NT2/D1 (cell line): ENCODE results near the gene SND1.

Experiments
- DNase-seq: peaks from one replicate; pipeline ENCODE4 v3.0.0-alpha.2; 2011; ENCODE audit warnings: low read depth, low spot score
- H3K27me3 ChIP-seq: 2 replicates; pipeline ENCODE4 v1.6.0; 2011; ENCODE audit warnings: mild to moderate bottlenecking; ENCODE audit not compliant: insufficient read length, insufficient read depth
- H3K36me3 ChIP-seq: 2 replicates; pipeline ENCODE4 v1.6.1; 2011; ENCODE audit warnings: mild to moderate bottlenecking, low read length, mixed read lengths; ENCODE audit not compliant: insufficient read depth, insufficient read length
- H3K4me1 ChIP-seq: 2 replicates; pipeline ENCODE4 v1.5.1; 2011; ENCODE audit not compliant: insufficient read depth, insufficient read length
- H3K4me3 ChIP-seq: 2 replicates; pipeline ENCODE4 v1.5.1; 2011; ENCODE audit warnings: low read depth; ENCODE audit not compliant: insufficient read length
- H3K9ac ChIP-seq: 2 replicates; pipeline ENCODE4 v1.6.0; 2011; ENCODE audit warnings: low read depth; ENCODE audit not compliant: insufficient read length
- H3K9me3 ChIP-seq: 2 replicates; pipeline ENCODE4 v1.5.1; 2011; ENCODE audit warnings: mild to moderate bottlenecking, low read length; ENCODE audit not compliant: insufficient read depth
- SUZ12 ChIP-seq: IDR thresholded peaks from 2 replicates; pipeline ENCODE4 v1.6.1; 2011; ENCODE audit not compliant: insufficient read length, insufficient read depth; ENCODE audit errors: extremely low read depth
- YY1 ChIP-seq: IDR thresholded peaks from 2 replicates; pipeline ENCODE4 v1.6.1; 2011; ENCODE audit not compliant: insufficient read length, insufficient read depth
- ZNF274 ChIP-seq: IDR thresholded peaks from 2 replicates; pipeline ENCODE4 v1.6.1; 2011; ENCODE audit warnings: mild to moderate bottlenecking, low read depth, low read length

SND1 gene

DNA sequence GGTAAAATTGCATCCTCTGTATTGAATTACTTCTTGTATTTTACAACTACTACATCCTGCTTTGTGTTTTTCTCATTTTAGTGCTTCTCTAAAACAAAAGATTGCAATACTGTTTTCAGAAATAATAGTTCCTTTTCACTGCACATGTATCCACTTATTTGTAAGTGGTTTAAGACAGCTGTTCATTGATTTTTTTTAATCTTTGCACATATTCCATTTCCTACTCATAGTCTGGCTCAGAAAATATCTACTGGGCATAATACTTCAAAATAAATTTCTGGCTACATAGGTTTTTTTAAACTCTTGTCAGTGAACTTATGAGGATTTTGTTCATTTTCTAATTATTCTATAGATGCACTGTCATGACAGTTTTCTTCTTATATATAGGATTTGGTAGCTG is 54.8 kb downstream of the SND1 start:
- no peak for DNase-seq
- Histone ChIP-seq H3K36me3 (peaks cover 83% of the 10 kb centered on the region), H3K27me3 (no peaks in the 10 kb centered on the region), H3K9me3 (peaks cover 16% of the 10 kb centered on the region), H3K4me3 (no peak overlapping the region), H3K4me1 (no peaks in the 10 kb centered on the region), H3K9ac (no peak overlapping the region)
- TF ChIP-seq SUZ12 (no peak), ZNF274 (no peak), YY1 (no peak)

- Histone ChIP-seq H3K27me3 (no peaks in the 10 kb centered on the region), H3K9ac (no peak overlapping the region), H3K36me3 (peaks cover 76% of the 10 kb centered on the region)
Observed at GRCh38 chr7:127708201-127708600, 56.2 kb downstream of the SND1 start.

DNA sequence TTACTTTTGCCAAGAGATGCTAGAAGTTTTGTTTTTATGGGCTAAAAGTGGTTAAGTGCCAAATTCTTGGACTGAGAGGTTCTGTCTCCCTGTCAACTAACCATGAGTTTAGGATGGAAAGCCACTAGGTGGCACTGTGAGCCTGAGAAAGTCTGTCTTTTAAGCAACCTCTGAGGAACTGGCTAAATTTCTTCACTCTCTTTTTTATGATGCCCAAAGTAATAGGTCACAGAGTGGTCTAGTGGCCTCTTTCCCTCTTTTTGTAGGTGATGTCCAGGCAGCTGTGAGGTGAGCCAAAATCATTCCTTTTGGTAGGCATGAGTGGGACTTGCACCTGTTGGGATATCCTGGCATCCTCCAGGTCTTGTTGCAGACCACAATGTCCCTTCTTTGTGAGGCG is 56.8 kb downstream of the SND1 start:
- no peak for TF ChIP-seq SUZ12
- TF ChIP-seq YY1 = no peak
- no peak for TF ChIP-seq ZNF274
- DNase-seq = peak; percentile 80
- Histone ChIP-seq H3K9me3 (peaks cover 16% of the 10 kb centered on the region), H3K27me3 (no peaks in the 10 kb centered on the region), H3K9ac (no peak overlapping the region), H3K4me3 (no peak overlapping the region), H3K4me1 (no peaks in the 10 kb centered on the region), H3K36me3 (peaks cover 75% of the 10 kb centered on the region)

More at GRCh38 chr7:127708201-127708600, 56.2 kb downstream of the SND1 start:
- Histone ChIP-seq H3K4me3 (no peak overlapping the region), H3K4me1 (no peaks in the 10 kb centered on the region), H3K9me3 (peaks cover 16% of the 10 kb centered on the region)
- TF ChIP-seq YY1 (no peak), ZNF274 (no peak), SUZ12 (no peak)
- no peak for DNase-seq

GRCh38 chr7:127710635-127711034 is 58.6 kb downstream of the SND1 start:
- Histone ChIP-seq H3K36me3 (peaks cover 68% of the 10 kb centered on the region), H3K4me1 (no peaks in the 10 kb centered on the region), H3K9me3 (peaks cover 16% of the 10 kb centered on the region), H3K4me3 (no peak overlapping the region), H3K27me3 (no peaks in the 10 kb centered on the region), H3K9ac (no peak overlapping the region)
- DNase-seq = no peak
- TF ChIP-seq SUZ12 = no peak
- no peak for TF ChIP-seq ZNF274
- TF ChIP-seq YY1 = no peak

GRCh38 chr7:127711872-127712271 is 59.9 kb downstream of the SND1 start:
- peaks cover 63% of the 10 kb centered on the region for H3K36me3 ChIP-seq
- H3K9me3 ChIP-seq = peaks cover 16% of the 10 kb centered on the region

GRCh38 chr7:127713006-127713405 is 61.0 kb downstream of the SND1 start:
- peaks cover 64% of the 10 kb centered on the region for H3K36me3 ChIP-seq
- H3K4me3 ChIP-seq = no peak overlapping the region
- no peak for DNase-seq
- H3K9ac ChIP-seq = no peak overlapping the region
- H3K27me3 ChIP-seq = no peaks in the 10 kb centered on the region
- H3K4me1 ChIP-seq = no peaks in the 10 kb centered on the region
- TF ChIP-seq ZNF274 (no peak), YY1 (no peak), SUZ12 (no peak)
- H3K9me3 ChIP-seq = peaks cover 16% of the 10 kb centered on the region

More at GRCh38 chr7:127711872-127712271, 59.9 kb downstream of the SND1 start:
- Histone ChIP-seq H3K4me3 (no peak overlapping the region), H3K27me3 (no peaks in the 10 kb centered on the region), H3K4me1 (no peaks in the 10 kb centered on the region), H3K9ac (no peak overlapping the region)
- DNase-seq = no peak
- TF ChIP-seq ZNF274 = no peak
- no peak for TF ChIP-seq YY1
- TF ChIP-seq SUZ12 = no peak

DNA sequence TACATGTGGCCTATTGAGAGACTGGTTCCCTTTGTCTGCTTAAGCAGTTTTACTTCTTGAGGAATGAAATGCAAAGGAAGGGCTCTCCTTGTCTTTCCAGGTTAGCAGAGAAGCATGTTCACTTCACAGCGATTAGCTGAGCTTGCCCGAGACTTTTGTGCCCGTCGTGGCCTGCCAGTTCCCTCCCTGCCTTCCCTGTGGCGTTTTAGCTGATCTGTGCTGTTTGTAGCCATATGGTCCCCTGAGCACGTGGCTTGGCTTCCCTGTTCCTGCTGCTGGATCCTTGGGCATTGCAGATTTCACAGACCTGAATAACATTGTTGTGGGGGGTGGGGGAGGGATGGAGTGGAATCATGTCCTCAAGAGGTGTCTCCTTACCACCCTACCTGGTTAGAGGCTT is 61.8 kb downstream of the SND1 start:
- Histone ChIP-seq H3K9ac (no peak overlapping the region), H3K27me3 (no peaks in the 10 kb centered on the region), H3K36me3 (peaks cover 63% of the 10 kb centered on the region), H3K4me3 (no peak overlapping the region), H3K9me3 (peaks cover 16% of the 10 kb centered on the region), H3K4me1 (no peaks in the 10 kb centered on the region)
- DNase-seq = no peak
- TF ChIP-seq SUZ12 (no peak), YY1 (no peak), ZNF274 (no peak)

DNA sequence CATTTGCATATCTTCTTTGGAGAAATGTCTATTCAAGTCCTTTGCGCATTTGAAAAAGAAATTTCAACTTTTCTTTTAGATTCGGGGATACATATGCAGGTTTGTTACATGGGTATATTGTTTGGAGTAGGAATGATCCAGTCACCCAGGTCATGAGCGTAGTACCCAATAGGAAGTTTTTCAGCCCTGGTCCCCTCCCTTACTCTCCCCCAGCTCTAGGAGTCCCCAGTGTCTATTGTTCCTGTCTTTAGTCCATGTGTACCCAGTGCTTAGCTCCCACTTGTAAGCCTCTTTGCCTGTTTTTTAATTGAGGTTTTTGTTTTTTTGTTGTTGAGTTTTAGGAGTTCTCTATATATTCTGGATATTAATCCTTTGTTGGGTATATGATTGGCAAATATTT is 63.3 kb downstream of the SND1 start:
- Histone ChIP-seq H3K36me3 (peaks cover 57% of the 10 kb centered on the region), H3K4me1 (no peaks in the 10 kb centered on the region), H3K27me3 (no peaks in the 10 kb centered on the region), H3K9ac (no peak overlapping the region), H3K4me3 (no peak overlapping the region), H3K9me3 (peaks cover 13% of the 10 kb centered on the region)
- no peak for DNase-seq
- no peak for TF ChIP-seq SUZ12
- no peak for TF ChIP-seq ZNF274
- no peak for TF ChIP-seq YY1
